ENCODE data around the gene SLC22A1.

SLC22A1 gene

GRCh38 chr6:160174681-160175080 is 53.1 kb downstream of the SLC22A1 start:
- DNase-seq = no peak

- DNase-seq = no peak
These were observed 55.6 kb downstream of the SLC22A1 start for GRCh38 chr6:160177220-160177619.

GRCh38 chr6:160178271-160178670 is 56.7 kb downstream of the SLC22A1 start:
- no peak for DNase-seq

GRCh38 chr6:160180706-160181105 is 59.1 kb downstream of the SLC22A1 start:
- no peak for DNase-seq

- no peak for DNase-seq
These were observed 67.2 kb downstream of the SLC22A1 start for GRCh38 chr6:160188773-160189172.

- no peak for DNase-seq
These were observed 68.5 kb downstream of the SLC22A1 start for GRCh38 chr6:160190081-160190480.

GRCh38 chr6:160190973-160191372 is 69.4 kb downstream of the SLC22A1 start:
- DNase-seq = no peak

- no peak for DNase-seq
These were observed 71.2 kb downstream of the SLC22A1 start for GRCh38 chr6:160192840-160193239.

GRCh38 chr6:160194808-160195207 is 73.2 kb downstream of the SLC22A1 start:
- DNase-seq = no peak

- no peak for DNase-seq
These were observed 76.0 kb downstream of the SLC22A1 start for GRCh38 chr6:160197662-160198061.

GRCh38 chr6:160198606-160199211 is 77.1 kb downstream of the SLC22A1 start:
- DNase-seq = no peak

- no peak for DNase-seq
These were observed 79.4 kb downstream of the SLC22A1 start for GRCh38 chr6:160201061-160201460.

- DNase-seq = no peak
These were observed 80.8 kb downstream of the SLC22A1 start for GRCh38 chr6:160202411-160202810.

- DNase-seq = no peak
These were observed 81.5 kb downstream of the SLC22A1 start for GRCh38 chr6:160203076-160203475.

GRCh38 chr6:160203522-160203921 is 81.9 kb downstream of the SLC22A1 start:
- DNase-seq = no peak

GRCh38 chr6:160203953-160204352 is 82.3 kb downstream of the SLC22A1 start:
- DNase-seq = no peak

- DNase-seq = no peak
These were observed 83.1 kb downstream of the SLC22A1 start for GRCh38 chr6:160204710-160205109.

- DNase-seq = no peak
These were observed 86.0 kb downstream of the SLC22A1 start for GRCh38 chr6:160207618-160208017.
